ENCODE measurements around the gene MAGI2.

The MAGI2 gene

GRCh38 chr7:78124216-78124615, 1329.3 kb downstream of the MAGI2 start:
- DNase-seq (ENCODE audit: low read depth in 4 of 4, low spot score in 1 of 4) = no peak

- no peak for DNase-seq (ENCODE audit: low read depth in 4 of 4, low spot score in 1 of 4)
Measured at GRCh38 chr7:78121888-78122287, 1331.6 kb downstream of the MAGI2 start.

GRCh38 chr7:78118470-78118869, 1335.0 kb downstream of the MAGI2 start:
- no peak for DNase-seq (ENCODE audit: low read depth in 4 of 4, low spot score in 1 of 4)

GRCh38 chr7:78115876-78116275, 1337.6 kb downstream of the MAGI2 start:
- DNase-seq (ENCODE audit: low read depth in 4 of 4, low spot score in 1 of 4) = no peak

GRCh38 chr7:78114993-78115392, 1338.5 kb downstream of the MAGI2 start:
- no peak for DNase-seq (ENCODE audit: low read depth in 4 of 4, low spot score in 1 of 4)

GRCh38 chr7:78112488-78112887, 1341.0 kb downstream of the MAGI2 start:
- no peak for DNase-seq (ENCODE audit: low read depth in 4 of 4, low spot score in 1 of 4)

- DNase-seq (ENCODE audit: low read depth in 4 of 4, low spot score in 1 of 4) = no peak
Measured at GRCh38 chr7:78111386-78111785, 1342.1 kb downstream of the MAGI2 start.

- DNase-seq (ENCODE audit: low read depth in 4 of 4, low spot score in 1 of 4) = no peak
Measured at GRCh38 chr7:78103475-78103874, 1350.0 kb downstream of the MAGI2 start.

- no peak for DNase-seq (ENCODE audit: low read depth in 4 of 4, low spot score in 1 of 4)
Measured at GRCh38 chr7:78101076-78101475, 1352.4 kb downstream of the MAGI2 start.

GRCh38 chr7:78099715-78100394, 1353.6 kb downstream of the MAGI2 start:
- no peak for DNase-seq (ENCODE audit: low read depth in 4 of 4, low spot score in 1 of 4)

- no peak for DNase-seq (ENCODE audit: low read depth in 4 of 4, low spot score in 1 of 4)
Measured at GRCh38 chr7:78095549-78095948, 1357.9 kb downstream of the MAGI2 start.

- DNase-seq (ENCODE audit: low read depth in 4 of 4, low spot score in 1 of 4) = no peak
Measured at GRCh38 chr7:78092331-78092730, 1361.1 kb downstream of the MAGI2 start.

GRCh38 chr7:78090616-78091015, 1362.9 kb downstream of the MAGI2 start:
- no peak for DNase-seq (ENCODE audit: low read depth in 4 of 4, low spot score in 1 of 4)

- no peak for DNase-seq (ENCODE audit: low read depth in 4 of 4, low spot score in 1 of 4)
Measured at GRCh38 chr7:78083476-78084120, 1369.9 kb downstream of the MAGI2 start.

GRCh38 chr7:78082556-78082955, 1370.9 kb downstream of the MAGI2 start:
- no peak for DNase-seq (ENCODE audit: low read depth in 4 of 4, low spot score in 1 of 4)

- no peak for DNase-seq (ENCODE audit: low read depth in 4 of 4, low spot score in 1 of 4)
Measured at GRCh38 chr7:78081888-78082287, 1371.6 kb downstream of the MAGI2 start.

- DNase-seq (ENCODE audit: low read depth in 4 of 4, low spot score in 1 of 4) = no peak
Measured at GRCh38 chr7:78081344-78081743, 1372.1 kb downstream of the MAGI2 start.

GRCh38 chr7:78080811-78081210, 1372.7 kb downstream of the MAGI2 start:
- no peak for DNase-seq (ENCODE audit: low read depth in 4 of 4, low spot score in 1 of 4)

GRCh38 chr7:78080241-78080640, 1373.2 kb downstream of the MAGI2 start:
- DNase-seq (ENCODE audit: low read depth in 4 of 4, low spot score in 1 of 4) = no peak

- no peak for DNase-seq (ENCODE audit: low read depth in 4 of 4, low spot score in 1 of 4)
Measured at GRCh38 chr7:78074713-78075112, 1378.8 kb downstream of the MAGI2 start.

GRCh38 chr7:78073609-78074382, 1379.7 kb downstream of the MAGI2 start:
- DNase-seq (ENCODE audit: low read depth in 4 of 4, low spot score in 1 of 4) = no peak

- DNase-seq (ENCODE audit: low read depth in 4 of 4, low spot score in 1 of 4) = no peak
Measured at GRCh38 chr7:78072201-78072590, 1381.3 kb downstream of the MAGI2 start.
